Stimulated activated CD4-positive, alpha-beta T cell treated with anti-CD3 and anti-CD28 coated beads, Interleukin-4, amount 100 ng/mL, for 4 hours (primary cell): ENCODE data around the gene PPP1R2B.

Source experiments
- DNase-seq, 2 experiments: peaks; one replicate each; pipeline ENCODE4 v3.0.0-alpha.2; 2020

The PPP1R2B gene

DNA sequence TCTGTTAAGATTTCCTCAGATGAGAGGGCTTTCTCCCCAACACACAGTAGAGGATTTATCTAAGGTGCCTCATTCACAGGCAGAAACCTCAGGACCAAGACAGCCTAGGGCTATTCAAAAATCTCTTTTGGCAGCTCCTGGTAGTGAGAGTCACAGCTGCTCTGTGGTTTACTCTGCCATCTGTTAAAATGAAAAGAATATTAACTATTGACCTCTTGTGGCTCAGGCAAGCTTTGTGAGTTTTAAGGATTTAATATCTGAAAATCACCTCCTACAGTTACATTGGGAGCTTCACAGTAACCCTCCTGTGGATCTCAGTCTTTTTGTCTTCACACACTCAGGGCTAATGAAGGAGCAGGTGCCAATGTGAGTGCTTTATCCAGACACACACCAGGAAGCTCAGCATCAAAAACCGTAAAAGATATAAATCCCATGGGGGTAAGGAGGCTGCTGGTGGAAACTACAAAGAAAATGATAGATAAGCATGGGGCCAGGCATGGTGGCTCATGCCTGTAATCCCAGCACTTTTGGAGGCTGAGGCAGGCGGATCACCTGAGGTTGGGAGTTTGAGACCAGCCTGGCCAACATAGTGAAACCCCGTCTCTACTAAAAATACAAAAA, 29.7 kb downstream of the PPP1R2B start:
- DNase-seq, result no peak

DNA sequence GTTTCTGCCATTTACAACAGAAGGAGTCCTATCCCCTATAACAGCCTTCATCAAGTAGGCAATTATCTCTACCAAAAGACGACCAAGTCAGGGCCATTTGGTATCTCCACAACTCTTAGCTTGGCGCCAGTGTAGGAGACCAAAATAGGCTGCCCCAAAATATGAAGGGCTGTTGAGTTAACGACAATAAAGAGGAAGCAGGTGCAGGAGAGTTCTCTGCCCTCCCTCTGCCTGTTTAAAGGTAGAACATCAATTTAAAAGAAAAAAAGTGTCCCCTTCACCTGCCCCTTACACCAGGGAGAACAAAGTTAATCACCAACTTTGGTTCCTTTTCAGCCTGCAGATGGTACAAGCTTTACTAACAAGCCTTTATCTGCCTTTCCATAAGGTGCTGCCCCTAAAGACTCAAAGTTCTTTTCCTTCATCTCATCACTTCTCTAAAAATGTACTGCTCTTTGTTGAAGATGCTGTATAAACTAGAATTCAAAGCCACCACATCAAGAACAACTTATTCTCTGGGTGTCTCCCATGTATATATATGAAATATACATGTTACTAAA, 33.3 kb downstream of the PPP1R2B start:
- DNase-seq, result no peak

DNA sequence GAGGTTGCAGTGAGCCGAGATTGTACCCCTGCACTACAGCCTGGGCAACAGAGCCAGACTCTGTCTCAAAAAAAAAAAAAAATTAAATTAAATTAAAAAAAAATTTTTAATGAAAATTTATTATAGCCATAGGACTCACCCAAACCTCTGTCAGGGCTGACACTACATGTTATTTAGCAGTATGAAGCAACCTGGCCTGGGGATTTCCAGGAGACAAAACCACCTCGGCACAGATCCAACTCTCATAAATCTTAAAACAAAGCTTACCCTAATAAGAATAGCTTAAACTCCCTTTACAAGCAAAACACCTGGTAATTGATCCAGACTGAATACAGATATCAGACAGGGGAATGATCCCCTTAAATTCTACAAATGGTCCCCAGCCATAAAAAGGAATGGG, 38.4 kb downstream of the PPP1R2B start:
- no peak for DNase-seq

DNA sequence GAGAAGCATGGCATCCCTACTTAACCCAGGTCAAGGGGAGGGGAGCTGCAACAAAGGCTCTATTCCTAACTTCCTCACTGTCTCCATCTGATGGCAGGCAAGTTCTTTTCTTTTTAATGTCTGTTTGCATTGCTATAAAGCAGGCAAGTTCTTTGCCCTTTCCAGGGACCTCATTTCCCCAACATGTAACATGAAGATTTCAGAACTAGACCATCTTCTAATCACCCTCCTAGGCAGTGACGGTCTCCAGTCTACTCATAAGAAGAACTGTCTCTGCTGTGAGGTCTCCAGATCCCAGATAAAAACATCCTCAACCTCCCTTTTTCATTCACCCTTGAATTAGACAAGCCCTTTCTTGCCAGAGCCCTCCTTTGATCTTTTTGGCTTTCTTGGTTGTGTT, 42.1 kb downstream of the PPP1R2B start:
- DNase-seq, result no peak

DNA sequence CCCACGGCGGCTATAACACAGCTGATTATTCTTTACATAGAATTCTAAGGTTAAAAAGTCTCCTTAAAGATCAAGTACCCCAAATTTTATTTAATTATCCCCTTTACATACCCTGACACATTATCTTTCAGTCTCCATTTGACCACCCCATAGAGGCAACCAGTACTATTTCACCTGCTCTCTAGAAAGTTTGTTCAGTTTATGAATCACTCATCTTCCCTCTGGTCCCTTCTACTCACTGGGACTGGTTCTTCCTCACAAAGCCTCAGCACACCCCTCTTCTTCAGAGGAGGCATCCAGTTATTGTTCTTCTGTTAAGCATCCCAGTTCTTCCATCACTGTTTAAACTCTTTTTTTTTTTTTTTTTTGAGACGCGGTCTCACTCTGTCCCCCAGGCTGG, 42.8 kb downstream of the PPP1R2B start:
- DNase-seq, result no peak

DNA sequence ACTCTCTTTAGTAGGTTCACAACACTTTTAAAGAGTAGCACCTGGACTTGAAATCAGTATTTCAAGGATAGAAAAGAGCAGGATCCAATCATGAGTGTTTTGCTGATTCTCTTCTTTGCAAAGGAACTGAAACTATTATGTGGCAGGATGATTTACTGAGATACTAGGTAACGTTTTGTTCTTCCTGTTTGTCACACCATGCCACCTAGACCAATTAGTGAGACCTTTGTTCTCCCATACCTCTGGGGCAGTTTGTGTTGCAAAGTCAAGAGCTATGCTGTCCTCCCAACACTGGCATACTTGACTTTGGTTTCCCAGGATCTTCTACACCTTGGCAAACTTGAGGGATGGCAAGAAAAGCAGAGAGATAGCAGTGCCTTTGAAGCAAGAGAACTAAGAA, 43.4 kb downstream of the PPP1R2B start:
- no peak for DNase-seq

DNA sequence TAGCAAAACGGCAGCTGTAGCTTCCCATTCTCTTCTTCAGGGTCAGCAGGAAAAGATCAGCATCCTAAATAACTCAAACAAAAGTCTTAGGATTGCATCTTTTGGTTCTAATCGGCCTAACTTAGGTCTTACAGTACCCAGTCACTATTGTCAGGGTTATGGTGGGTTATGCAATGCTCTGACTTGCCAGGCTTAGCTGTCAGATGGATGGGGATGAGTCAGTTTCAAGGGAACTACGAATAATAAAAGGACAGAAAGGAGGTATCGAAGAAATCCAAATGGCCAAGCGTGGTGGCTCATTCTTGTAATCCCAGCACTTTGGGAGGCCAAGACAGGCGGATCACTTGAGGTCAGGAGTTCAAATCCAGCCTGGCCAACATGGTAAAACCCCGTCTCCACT, 46.5 kb downstream of the PPP1R2B start:
- DNase-seq, result no peak
